Measurements from ENCODE around the gene YPEL2.

The YPEL2 gene

GRCh38 chr17:59413014-59413766 lies 81.7 kb downstream of the YPEL2 start:
- no peak for TF ChIP-seq CTCF (IDR thresholded peaks at IDR 0.05; ENCODE audit: insufficient read depth, low read length, poor library complexity, severe bottlenecking)
- H3K27me3 ChIP-seq (replicated peaks; ENCODE audit: control insufficient read depth, insufficient read depth, low read length), result no peaks in the 10 kb centered on the region
- no peak overlapping the region for H3K4me3 ChIP-seq (replicated peaks; ENCODE audit: low read depth, low read length)
- no peak for DNase-seq (ENCODE audit: extremely low read depth, insufficient read length)
- H3K36me3 ChIP-seq (ENCODE audit: control insufficient read depth, insufficient read depth, low read length), result no peaks in the 10 kb centered on the region

GRCh38 chr17:59415397-59415796 lies 83.9 kb downstream of the YPEL2 start:
- no peak for DNase-seq (ENCODE audit: extremely low read depth, insufficient read length)
- no peaks in the 10 kb centered on the region for H3K36me3 ChIP-seq (ENCODE audit: control insufficient read depth, insufficient read depth, low read length)
- no peak for TF ChIP-seq CTCF (IDR thresholded peaks at IDR 0.05; ENCODE audit: insufficient read depth, low read length, poor library complexity, severe bottlenecking)

GRCh38 chr17:59416184-59416583 lies 84.7 kb downstream of the YPEL2 start:
- TF ChIP-seq CTCF (IDR thresholded peaks at IDR 0.05; ENCODE audit: insufficient read depth, low read length, poor library complexity, severe bottlenecking), result no peak
- no peaks in the 10 kb centered on the region for H3K27me3 ChIP-seq (replicated peaks; ENCODE audit: control insufficient read depth, insufficient read depth, low read length)
- DNase-seq (ENCODE audit: extremely low read depth, insufficient read length), result no peak

More at GRCh38 chr17:59415397-59415796, 83.9 kb downstream of the YPEL2 start:
- Histone ChIP-seq H3K4me3 (replicated peaks; ENCODE audit: low read depth, low read length) (no peak overlapping the region), H3K27me3 (replicated peaks; ENCODE audit: control insufficient read depth, insufficient read depth, low read length) (no peaks in the 10 kb centered on the region)

GRCh38 chr17:59417452-59417851 lies 86.0 kb downstream of the YPEL2 start:
- DNase-seq (ENCODE audit: extremely low read depth, insufficient read length), result no peak
- TF ChIP-seq CTCF (IDR thresholded peaks at IDR 0.05; ENCODE audit: insufficient read depth, low read length, poor library complexity, severe bottlenecking), result no peak
- H3K4me3 ChIP-seq (replicated peaks; ENCODE audit: low read depth, low read length), result no peak overlapping the region
- no peaks in the 10 kb centered on the region for H3K27me3 ChIP-seq (replicated peaks; ENCODE audit: control insufficient read depth, insufficient read depth, low read length)
- no peaks in the 10 kb centered on the region for H3K36me3 ChIP-seq (ENCODE audit: control insufficient read depth, insufficient read depth, low read length)

More at GRCh38 chr17:59416184-59416583, 84.7 kb downstream of the YPEL2 start:
- no peaks in the 10 kb centered on the region for H3K36me3 ChIP-seq (ENCODE audit: control insufficient read depth, insufficient read depth, low read length)
- no peak overlapping the region for H3K4me3 ChIP-seq (replicated peaks; ENCODE audit: low read depth, low read length)

- no peak for TF ChIP-seq CTCF (IDR thresholded peaks at IDR 0.05; ENCODE audit: insufficient read depth, low read length, poor library complexity, severe bottlenecking)
- no peaks in the 10 kb centered on the region for H3K27me3 ChIP-seq (replicated peaks; ENCODE audit: control insufficient read depth, insufficient read depth, low read length)
- DNase-seq (ENCODE audit: extremely low read depth, insufficient read length), result no peak
- H3K36me3 ChIP-seq (ENCODE audit: control insufficient read depth, insufficient read depth, low read length), result no peaks in the 10 kb centered on the region
- H3K4me3 ChIP-seq (replicated peaks; ENCODE audit: low read depth, low read length), result no peak overlapping the region
Measured at GRCh38 chr17:59418732-59419166, 87.3 kb downstream of the YPEL2 start.
